Suppressor macrophage treated with lipopolysaccharide for 1 hour (primary cell): Measurements from ENCODE around the gene ZNF93.
"Not testable (repeated sequence)": the region's sequence is repeated elsewhere in the genome, so short reads cannot be mapped to it uniquely, and the experiment has no call there.

Source experiments
- DNase-seq, 3 donors: peaks; one replicate each; pipeline ENCODE4 v3.0.0-alpha.2; 2020 to 2022

The ZNF93 gene

GRCh38 chr19:19900729-19901444 is at the start of gene ZNF93:
TSS of gene ZNF93 (plus strand) at chr19:19900946. CDS start at chr19:19901089, 143 bp downstream.
- DNase-seq: peak; percentile 93 to 95 (median 94)

GRCh38 chr19:19851740-19852139 is 49.0 kb upstream of the ZNF93 start:
- DNase-seq: not testable (repeated sequence)

GRCh38 chr19:19858751-19859150 is 42.0 kb upstream of the ZNF93 start:
- DNase-seq: no peak

- DNase-seq: no peak
Observed at GRCh38 chr19:19860756-19861390, 39.9 kb upstream of the ZNF93 start.

- peak; percentile 89 to 96 (median 95) for DNase-seq
Observed at GRCh38 chr19:19865750-19866610, 34.8 kb upstream of the ZNF93 start, which contains the start of gene ZNF253. TSS of gene ZNF253 (plus strand) at chr19:19865882. CDS start at chr19:19865997, 115 bp downstream.

GRCh38 chr19:19866611-19867248 is 34.0 kb upstream of the ZNF93 start:
- peak; percentile 18 to 36 (median 20) for DNase-seq

GRCh38 chr19:19870086-19870485 is 30.7 kb upstream of the ZNF93 start:
- not testable (repeated sequence) for DNase-seq

GRCh38 chr19:19871932-19872331 is 28.8 kb upstream of the ZNF93 start:
- DNase-seq: no peak

GRCh38 chr19:19873381-19873780 is 27.4 kb upstream of the ZNF93 start:
- DNase-seq: no peak

GRCh38 chr19:19877724-19878123 is 23.0 kb upstream of the ZNF93 start:
- DNase-seq: no peak

GRCh38 chr19:19884583-19884982 is 16.2 kb upstream of the ZNF93 start:
- DNase-seq: no peak

GRCh38 chr19:19892055-19892941 is 8.4 kb upstream of the ZNF93 start:
- not testable (repeated sequence) for DNase-seq

GRCh38 chr19:19900139-19900728 is 512 bp upstream of the ZNF93 start:
- DNase-seq: no peak

GRCh38 chr19:19907551-19907950 is 6.8 kb downstream of the ZNF93 start:
- DNase-seq: not testable (repeated sequence)

GRCh38 chr19:19909654-19910053 is 8.9 kb downstream of the ZNF93 start:
- no peak for DNase-seq

GRCh38 chr19:19911150-19911549 is 10.4 kb downstream of the ZNF93 start:
- no peak for DNase-seq

- no peak for DNase-seq
Observed at GRCh38 chr19:19914596-19914995, 13.8 kb downstream of the ZNF93 start.

GRCh38 chr19:19930417-19930816 is 29.7 kb downstream of the ZNF93 start:
- peak in 1 of 3 donors; percentile 0 for DNase-seq

- not testable (repeated sequence) for DNase-seq
Observed at GRCh38 chr19:19933432-19934314, 32.9 kb downstream of the ZNF93 start.

GRCh38 chr19:19937403-19937802 is 36.7 kb downstream of the ZNF93 start:
- DNase-seq: no peak
